Stimulated activated effector memory CD8-positive, alpha-beta T cell treated with anti-CD3 and anti-CD28 coated beads, Interleukin-12 subunit alpha, Interleukin-12 subunit beta, amount 100 ng/mL, for 72 hours (primary cell): ENCODE measurements around the gene MCF2.
"Not testable (repeated sequence)": the region's sequence is repeated elsewhere in the genome, so short reads cannot be mapped to it uniquely, and the experiment has no call there.

Experiments used
- ATAC-seq: fragments of 150-1000 bp; cut with Tn5 transposase; 2 replicates; pipeline ENCODE4 v1.10.0; 2021
- DNase-seq, 2 donors: peaks; one replicate each; pipeline ENCODE4 v3.0.0; 2021 to 2022; ENCODE audit warnings: low spot score in 2 of 2
- H3K27ac Mint-ChIP-seq: one replicate; pipeline ENCODE4 v1.8.0; 2022; ENCODE audit warnings: mild to moderate bottlenecking, mixed read lengths
- H3K36me3 Mint-ChIP-seq: one replicate; pipeline ENCODE4 v1.8.0; 2022; ENCODE audit warnings: mild to moderate bottlenecking, mixed read lengths
- H3K4me1 Mint-ChIP-seq: one replicate; pipeline ENCODE4 v1.8.0; 2022; ENCODE audit warnings: mixed read lengths
- H3K4me3 Mint-ChIP-seq: one replicate; pipeline ENCODE4 v1.8.0; 2022; ENCODE audit warnings: mild to moderate bottlenecking, mixed read lengths
- H3K9me3 Mint-ChIP-seq: one replicate; pipeline ENCODE4 v1.8.0; 2022; ENCODE audit warnings: mixed read lengths

MCF2 gene

DNA sequence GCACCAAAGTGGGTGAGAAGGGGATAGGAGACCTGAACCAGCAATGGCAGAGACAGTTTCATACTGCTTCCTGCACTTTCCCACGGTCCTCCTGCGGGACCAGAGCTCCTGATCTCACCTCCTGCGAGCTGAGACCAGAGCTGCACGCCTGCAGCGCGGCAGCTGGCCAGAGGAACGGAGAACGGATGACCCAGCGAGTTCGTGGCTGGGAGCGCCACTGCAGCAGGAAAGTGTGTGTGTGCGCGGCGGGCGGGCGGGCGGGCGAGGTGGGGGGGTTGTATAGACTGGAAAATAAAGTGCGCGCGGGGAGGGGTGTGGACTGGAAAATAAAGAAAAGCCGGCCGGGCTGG lies 16.5 kb downstream of the MCF2 start:
- Mint-ChIP-seq H3K9me3 (no peaks in the 10 kb centered on the region), H3K27ac (no peak overlapping the region), H3K4me3 (peak overlapping the region; percentile 14), H3K36me3 (no peaks in the 10 kb centered on the region), H3K4me1 (no peaks in the 10 kb centered on the region)
- DNase-seq, result no peak
- ATAC-seq, result no peak

GRCh38 chrX:139685175-139685574 lies 22.8 kb downstream of the MCF2 start:
- not testable (repeated sequence) for H3K36me3 Mint-ChIP-seq, DNase-seq, H3K4me3 Mint-ChIP-seq, H3K27ac Mint-ChIP-seq, H3K4me1 Mint-ChIP-seq, H3K9me3 Mint-ChIP-seq, ATAC-seq

- Mint-ChIP-seq H3K27ac (no peak overlapping the region), H3K4me1 (no peaks in the 10 kb centered on the region), H3K9me3 (peaks cover 3% of the 10 kb centered on the region), H3K4me3 (no peak overlapping the region), H3K36me3 (no peaks in the 10 kb centered on the region)
- ATAC-seq (no peak), DNase-seq (no peak)
Observed at GRCh38 chrX:139680356-139680755, 27.6 kb downstream of the MCF2 start.

GRCh38 chrX:139647597-139647996 lies 60.4 kb downstream of the MCF2 start:
- Mint-ChIP-seq H3K4me3 (no peak overlapping the region), H3K4me1 (no peaks in the 10 kb centered on the region), H3K9me3 (no peaks in the 10 kb centered on the region), H3K27ac (no peak overlapping the region), H3K36me3 (no peaks in the 10 kb centered on the region)
- DNase-seq, result no peak
- no peak for ATAC-seq

GRCh38 chrX:139642241-139642927 lies 65.6 kb downstream of the MCF2 start:
- ATAC-seq, result no peak
- DNase-seq, result no peak
- H3K4me3 Mint-ChIP-seq, result no peak overlapping the region
- no peaks in the 10 kb centered on the region for H3K4me1 Mint-ChIP-seq
- H3K27ac Mint-ChIP-seq, result no peak overlapping the region
- no peaks in the 10 kb centered on the region for H3K9me3 Mint-ChIP-seq
- no peaks in the 10 kb centered on the region for H3K36me3 Mint-ChIP-seq

- ATAC-seq (no peak), DNase-seq (no peak)
- Mint-ChIP-seq H3K9me3 (no peaks in the 10 kb centered on the region), H3K36me3 (no peaks in the 10 kb centered on the region), H3K4me1 (no peaks in the 10 kb centered on the region), H3K27ac (no peak overlapping the region), H3K4me3 (no peak overlapping the region)
Observed at GRCh38 chrX:139640259-139640658, 67.7 kb downstream of the MCF2 start.

DNA sequence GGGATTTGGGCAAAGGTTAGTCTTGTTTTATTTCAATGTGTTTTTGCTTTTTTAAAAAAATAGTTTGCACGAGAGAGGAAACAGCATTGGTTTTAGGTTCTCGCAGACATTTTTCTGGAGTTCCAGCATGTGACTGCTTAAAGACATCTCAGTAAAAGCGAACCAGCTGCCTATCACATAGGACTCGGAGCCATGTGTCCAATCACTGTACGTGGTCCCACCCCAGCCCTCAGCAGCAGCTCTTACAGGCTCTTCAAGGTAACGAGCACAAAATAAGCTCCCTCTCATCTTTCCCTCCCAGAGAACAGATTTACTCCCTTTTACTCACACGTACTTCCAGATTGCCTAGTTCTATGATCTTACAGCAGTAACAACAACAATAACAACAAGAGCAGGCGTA lies 68.7 kb downstream of the MCF2 start:
- no peak for ATAC-seq
- DNase-seq, result no peak
- no peak overlapping the region for H3K27ac Mint-ChIP-seq
- no peaks in the 10 kb centered on the region for H3K36me3 Mint-ChIP-seq
- no peaks in the 10 kb centered on the region for H3K4me1 Mint-ChIP-seq
- H3K9me3 Mint-ChIP-seq, result no peaks in the 10 kb centered on the region
- H3K4me3 Mint-ChIP-seq, result no peak overlapping the region

- H3K4me1 Mint-ChIP-seq, result no peaks in the 10 kb centered on the region
- H3K36me3 Mint-ChIP-seq, result no peaks in the 10 kb centered on the region
- peaks cover 3% of the 10 kb centered on the region for H3K9me3 Mint-ChIP-seq
- no peak overlapping the region for H3K4me3 Mint-ChIP-seq
- no peak overlapping the region for H3K27ac Mint-ChIP-seq
- ATAC-seq, result no peak
- DNase-seq, result no peak
Observed at GRCh38 chrX:139600105-139600504, 107.9 kb downstream of the MCF2 start.

- peaks cover 3% of the 10 kb centered on the region for H3K9me3 Mint-ChIP-seq
- no peaks in the 10 kb centered on the region for H3K4me1 Mint-ChIP-seq
- H3K36me3 Mint-ChIP-seq, result no peaks in the 10 kb centered on the region
- H3K27ac Mint-ChIP-seq, result no peak overlapping the region
- DNase-seq (no peak), ATAC-seq (no peak)
- H3K4me3 Mint-ChIP-seq, result no peak overlapping the region
Observed at GRCh38 chrX:139596068-139596467, 111.9 kb downstream of the MCF2 start.

- ATAC-seq (no peak), DNase-seq (no peak)
- H3K27ac Mint-ChIP-seq, result no peak overlapping the region
- H3K9me3 Mint-ChIP-seq, result no peaks in the 10 kb centered on the region
- no peaks in the 10 kb centered on the region for H3K36me3 Mint-ChIP-seq
- no peak overlapping the region for H3K4me3 Mint-ChIP-seq
- H3K4me1 Mint-ChIP-seq, result no peaks in the 10 kb centered on the region
Observed at GRCh38 chrX:139585613-139586012, 122.4 kb downstream of the MCF2 start.

DNA sequence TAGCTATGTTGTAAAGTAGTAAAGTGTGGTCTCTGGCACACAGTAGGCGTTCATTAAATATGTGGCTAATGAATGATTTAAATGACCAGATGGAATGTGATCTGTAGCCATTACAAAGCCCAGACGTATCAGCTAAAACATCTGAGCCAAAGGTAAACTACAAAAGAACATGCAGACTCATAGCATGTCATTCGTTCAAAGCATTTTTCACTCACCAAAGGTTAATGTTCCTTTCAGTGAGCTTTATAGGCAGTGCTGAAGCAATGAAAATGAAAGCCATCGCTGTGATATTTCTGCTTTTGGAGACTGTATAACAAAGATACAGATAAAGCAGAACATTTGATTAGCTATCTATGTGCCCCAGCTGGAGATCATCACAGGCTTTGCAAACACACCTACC lies 126.9 kb downstream of the MCF2 start:
- no peaks in the 10 kb centered on the region for H3K36me3 Mint-ChIP-seq
- ATAC-seq (no peak), DNase-seq (no peak)
- no peak overlapping the region for H3K4me3 Mint-ChIP-seq
- no peak overlapping the region for H3K27ac Mint-ChIP-seq
- H3K4me1 Mint-ChIP-seq, result no peaks in the 10 kb centered on the region
- no peaks in the 10 kb centered on the region for H3K9me3 Mint-ChIP-seq

DNA sequence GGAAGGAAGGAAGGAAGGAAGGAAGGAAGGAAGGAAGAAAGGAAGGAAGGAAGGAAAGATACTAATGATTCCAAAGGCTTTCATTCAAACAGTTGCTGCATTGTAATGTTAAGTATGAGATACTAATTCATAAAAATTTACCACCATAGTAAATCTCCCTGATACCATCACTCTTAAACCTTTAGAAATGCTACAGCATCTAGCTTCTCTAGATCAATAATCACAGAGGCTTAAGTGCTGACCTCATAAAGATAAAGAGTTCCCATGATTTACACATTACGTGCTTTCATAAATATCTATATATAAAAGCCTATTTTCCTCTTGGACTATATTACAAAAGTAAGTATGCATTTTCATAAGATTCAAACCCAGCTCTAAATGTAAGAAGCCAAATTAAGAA lies 141.0 kb downstream of the MCF2 start:
- ATAC-seq, result no peak
- Mint-ChIP-seq H3K9me3 (no peaks in the 10 kb centered on the region), H3K27ac (no peak overlapping the region), H3K4me1 (no peaks in the 10 kb centered on the region), H3K4me3 (no peak overlapping the region), H3K36me3 (no peaks in the 10 kb centered on the region)
- no peak for DNase-seq

DNA sequence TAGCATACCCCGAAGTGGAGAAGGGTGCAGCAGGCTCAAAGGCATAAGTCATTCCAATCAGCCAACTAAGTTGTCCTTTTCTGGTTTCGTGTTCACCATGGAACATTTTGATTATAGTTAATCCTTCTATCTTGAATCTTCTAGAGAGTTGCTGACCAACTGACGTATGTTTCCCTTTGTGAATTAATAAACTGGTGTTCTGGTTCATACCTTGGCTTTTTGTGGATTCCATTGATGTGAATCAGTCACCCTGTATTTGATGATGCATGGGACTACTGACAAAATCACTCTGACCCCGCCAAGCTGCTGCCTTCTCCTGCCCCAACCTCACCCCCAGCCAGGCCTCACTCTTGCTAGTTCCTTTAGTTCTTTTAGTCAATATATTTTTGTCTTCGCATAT lies 144.7 kb downstream of the MCF2 start:
- no peaks in the 10 kb centered on the region for H3K4me1 Mint-ChIP-seq
- H3K9me3 Mint-ChIP-seq, result no peaks in the 10 kb centered on the region
- no peak overlapping the region for H3K4me3 Mint-ChIP-seq
- ATAC-seq (no peak), DNase-seq (no peak)
- H3K27ac Mint-ChIP-seq, result no peak overlapping the region
- H3K36me3 Mint-ChIP-seq, result no peaks in the 10 kb centered on the region

GRCh38 chrX:139560221-139560620 lies 147.7 kb downstream of the MCF2 start:
- Mint-ChIP-seq H3K4me1 (no peaks in the 10 kb centered on the region), H3K4me3 (no peak overlapping the region), H3K36me3 (no peaks in the 10 kb centered on the region), H3K9me3 (no peaks in the 10 kb centered on the region), H3K27ac (no peak overlapping the region)
- no peak for ATAC-seq
- DNase-seq, result no peak

DNA sequence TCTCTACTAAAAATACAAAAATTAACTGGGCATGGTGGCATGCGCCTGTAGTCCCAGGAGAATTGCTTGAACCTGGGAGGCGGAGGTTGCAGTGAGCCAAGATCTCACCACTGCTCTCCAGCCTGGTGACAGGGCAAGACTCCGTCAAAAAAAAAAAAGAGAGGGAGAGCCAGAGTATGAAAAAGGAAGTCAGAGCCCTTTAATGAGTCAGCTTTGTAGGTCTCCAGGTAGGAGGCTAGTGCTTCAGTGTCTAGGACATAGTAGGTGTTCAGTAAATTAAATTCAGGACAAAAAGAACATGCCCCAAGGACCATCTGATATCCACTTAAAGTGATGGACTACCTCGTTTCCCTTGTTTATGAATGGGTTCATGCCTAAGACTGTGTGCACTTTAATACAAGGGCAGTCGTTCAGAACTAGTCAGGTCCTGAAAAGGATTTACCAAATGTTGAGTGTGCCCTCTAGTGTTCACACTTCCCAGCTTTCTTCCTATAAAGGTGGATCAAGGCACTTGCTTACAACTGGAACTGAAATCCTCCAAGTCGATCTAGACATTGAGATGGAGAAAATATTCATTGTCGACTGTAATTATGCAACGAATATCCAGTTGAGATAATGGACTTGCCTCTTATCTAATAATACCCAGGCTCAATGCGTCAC lies 148.5 kb downstream of the MCF2 start:
- H3K9me3 Mint-ChIP-seq, result no peaks in the 10 kb centered on the region
- DNase-seq, result no peak

GRCh38 chrX:139554991-139555675 lies 152.8 kb downstream of the MCF2 start:
- DNase-seq (no peak), ATAC-seq (no peak)
- Mint-ChIP-seq H3K4me1 (no peaks in the 10 kb centered on the region), H3K36me3 (no peaks in the 10 kb centered on the region), H3K9me3 (no peaks in the 10 kb centered on the region), H3K27ac (no peak overlapping the region), H3K4me3 (no peak overlapping the region)

More for the DNA sequence above, 148.5 kb downstream of the MCF2 start:
- H3K36me3 Mint-ChIP-seq, result no peaks in the 10 kb centered on the region
- H3K27ac Mint-ChIP-seq, result no peak overlapping the region
- no peak for ATAC-seq
- no peaks in the 10 kb centered on the region for H3K4me1 Mint-ChIP-seq
- no peak overlapping the region for H3K4me3 Mint-ChIP-seq
